AG04449 (cell line): ENCODE data around the gene TBL1X.

Source experiments
- CTCF ChIA-PET: fragments of 350-600 bp; formaldehyde crosslinking; extraction: SDS; loops from one replicate; lab custom pipeline; 2021; ENCODE audit warnings: antibody characterized with exemption; lab: Yijun Ruan, JAX
- POLR2A ChIA-PET: fragments of 400-600, 350-600 bp; formaldehyde crosslinking; extraction: SDS; loops from one replicate; lab custom pipeline; 2020; ENCODE audit warnings: antibody characterized with exemption, inconsistent platforms; lab: Yijun Ruan, JAX
- DNase-seq: peaks from one replicate; pipeline ENCODE4 v3.0.0-alpha.2; 2010; ENCODE audit warnings: low read depth, low spot score
- H3K4me3 ChIP-seq: 2 replicates; pipeline ENCODE4 v1.5.1; 2011; ENCODE audit warnings: low read depth, mild to moderate bottlenecking, control low read depth, low read length
- CTCF ChIP-seq: IDR thresholded peaks from one replicate; pipeline ENCODE4 v1.5.1; 2011; ENCODE audit warnings: mild to moderate bottlenecking, moderate library complexity, low read length, control low read depth, inconsistent platforms; ENCODE audit not compliant: insufficient read depth; ENCODE audit errors: missing control alignments

The TBL1X gene

DNA sequence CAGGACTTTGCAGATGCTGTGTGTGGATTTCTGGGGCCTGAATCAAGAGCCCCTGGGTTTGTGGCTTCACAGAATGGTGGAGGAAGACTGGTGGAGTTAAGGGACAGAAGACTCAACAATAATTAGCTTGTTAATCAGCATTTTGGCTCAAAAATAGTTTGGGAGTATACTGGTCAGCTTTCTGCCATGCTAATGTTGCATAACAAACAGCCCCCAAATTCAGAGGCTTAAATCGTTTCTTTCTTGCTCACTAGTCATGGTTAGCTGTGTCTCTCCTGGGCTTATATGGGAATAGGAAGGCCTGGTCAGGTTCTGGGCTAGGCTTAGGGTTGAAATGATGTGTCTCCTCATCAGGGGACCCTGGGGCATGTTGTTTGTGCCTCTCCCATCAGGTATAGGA is 24.4 kb downstream of the TBL1X start:
- no peak overlapping the region for H3K4me3 ChIP-seq
- POLR2A ChIA-PET: no interaction called here

GRCh38 chrX:9492901-9493300 is 28.0 kb downstream of the TBL1X start:
- CTCF ChIA-PET: no interaction called here
- no peak for TF ChIP-seq CTCF
- H3K4me3 ChIP-seq: no peak overlapping the region
- POLR2A ChIA-PET: no interaction called here
- DNase-seq: no peak

More for the DNA sequence above, 24.4 kb downstream of the TBL1X start:
- CTCF ChIA-PET: no interaction called here
- no peak for TF ChIP-seq CTCF
- DNase-seq: no peak

GRCh38 chrX:9493936-9494335 is 29.1 kb downstream of the TBL1X start:
- no peak for DNase-seq
- POLR2A ChIA-PET: no interaction called here
- TF ChIP-seq CTCF: no peak
- H3K4me3 ChIP-seq: no peak overlapping the region
- CTCF ChIA-PET: no interaction called here

GRCh38 chrX:9494771-9495170 is 29.9 kb downstream of the TBL1X start:
- ChIA-PET CTCF (no interaction called here), POLR2A (interaction anchor here (0.5 kb wide), 1 partner anchor 654 kb away, joined by 3 read pairs; no protein-coding TSS in a partner anchor)
- TF ChIP-seq CTCF: no peak
- DNase-seq: no peak
- no peak overlapping the region for H3K4me3 ChIP-seq

DNA sequence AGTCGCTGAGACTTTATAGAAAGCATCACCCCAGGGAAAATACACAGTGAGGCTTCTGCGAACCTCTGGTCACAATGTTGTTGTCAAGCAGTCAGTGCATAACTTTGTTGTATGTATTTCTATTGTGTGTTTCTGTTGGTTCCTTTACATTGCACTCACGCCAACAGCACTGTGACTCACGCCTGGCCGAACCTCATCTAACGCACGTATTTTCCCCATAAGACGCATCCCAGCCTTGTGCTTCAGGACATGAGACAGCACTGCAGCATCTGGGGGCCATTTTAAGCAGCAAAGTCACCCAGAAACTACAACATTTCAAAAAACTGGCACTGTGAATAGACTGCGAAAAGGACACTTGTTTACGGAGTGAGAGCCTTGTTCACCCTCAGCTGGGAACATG is 30.6 kb downstream of the TBL1X start:
- H3K4me3 ChIP-seq: no peak overlapping the region
- no peak for TF ChIP-seq CTCF
- DNase-seq: no peak
- CTCF ChIA-PET: no interaction called here
- POLR2A ChIA-PET: no interaction called here

- ChIA-PET CTCF (no interaction called here), POLR2A (no interaction called here)
- no peak for TF ChIP-seq CTCF
- no peak for DNase-seq
- no peak overlapping the region for H3K4me3 ChIP-seq
Measured at GRCh38 chrX:9498236-9498635, 33.4 kb downstream of the TBL1X start.
